Stomach (tissue), 9 donors: ENCODE data around the gene C9orf72. TPM values are rescaled to one million over a fixed set of nuclear protein-coding genes. Genes with fewer than 3 reads are reported as not detected.

Experiments used
- DNase-seq, 2 donors: peaks; one replicate each; pipeline versions ENCODE4 v3.0.0 to v3.0.0-alpha.2; 2013 to 2019
- H3K27ac ChIP-seq, 5 donors: fragments of 200-600 bp in 4 of 5; sonication (generic) in 4 of 5; one replicate each; pipeline ENCODE4 v1.5.1; 2013 to 2019; ENCODE audit warnings: mild to moderate bottlenecking in 1 of 5, moderate library complexity in 1 of 5
- H3K27me3 ChIP-seq, 3 donors: fragments of 200-600 bp; sonication (generic); one replicate each; pipeline ENCODE4 v1.5.1; 2017 to 2019; ENCODE audit warnings: mixed run types in 1 of 3
- H3K36me3 ChIP-seq, 4 donors: fragments of 200-600 bp; sonication (generic); 1 replicate in 3 of 4; 2 replicates in 1 of 4; pipeline ENCODE4 v1.5.1; 2016 to 2019
- H3K4me1 ChIP-seq, 4 donors: fragments of 200-600 bp; sonication (generic); one replicate each; pipeline ENCODE4 v1.5.1; 2016 to 2019
- H3K4me3 ChIP-seq, 4 donors: fragments of 200-600 bp; sonication (generic) in 3 of 4; one replicate each; pipeline ENCODE4 v1.5.1; 2016 to 2019; ENCODE audit warnings: mild to moderate bottlenecking in 1 of 4
- H3K9me3 ChIP-seq, 4 donors: fragments of 200-600 bp; sonication (generic); one replicate each; pipeline ENCODE4 v1.5.1; 2016 to 2019
- CTCF ChIP-seq, 7 experiments: fragments of 450-650 bp in 4 of 7; fragments of 200-600 bp in 3 of 7; sonication (generic) in 3 of 7; IDR thresholded peaks; one replicate each; pipeline ENCODE4 v1.5.1; 2016 to 2019; ENCODE audit warnings: antibody characterized with exemption in 7 of 7, control low read depth in 2 of 7, mild to moderate bottlenecking in 1 of 7
- EP300 ChIP-seq: sonication (generic); formaldehyde crosslinking; IDR thresholded peaks from one replicate; pipeline ENCODE4 v1.6.1; 2017; ENCODE audit warnings: antibody characterized with exemption
- POLR2A ChIP-seq, 4 donors: fragments of 450-650 bp; IDR thresholded peaks; one replicate each; pipeline ENCODE4 v1.6.1; 2016; ENCODE audit warnings: antibody characterized with exemption in 4 of 4, control low read depth in 2 of 4, mild to moderate bottlenecking in 1 of 4, moderate library complexity in 1 of 4
- POLR2AphosphoS5 ChIP-seq, 3 donors: sonication (generic); formaldehyde crosslinking; IDR thresholded peaks; one replicate each; pipeline ENCODE4 v1.6.1; 2016; ENCODE audit warnings: antibody characterized with exemption in 3 of 3
- WGBS, 5 donors: extraction: QIAGEN DNeasy Blood & Tissue Kit in 3 of 5; methylation state at CpG; one replicate each; pipeline versions ENCODE4 v1.1.5 to v1.1.7; 2013 to 2018; 5-methylcytosine and 5-hydroxymethylcytosine counted together
- intact Hi-C: fragments of 100-400 bp; cut with DNase I; formaldehyde crosslinking; loops from one replicate; pipeline ENCODE4 v1.15.1; 2023; ENCODE audit warnings: low total_unique reads
- polyA plus RNA-seq, 3 donors: library from polyadenylated mRNA; stranded (reverse); fragments of 200-250 nt; gene quantifications; one replicate each; pipeline ENCODE4 v1.2.3, GENCODE V29; 2013
- total RNA-seq, 5 donors: library from RNA; depleted of rRNA; stranded (reverse); fragments of >200 nt; gene quantifications; one replicate each; pipeline versions ENCODE4 v1.1.0 to v1.2.3, GENCODE V29; 2014 to 2016
- donor health status: healthy with polysubstance abuse.
- donor health status: Bipolar disorder and iron deficiency.
- donor health status: healthy.

The C9orf72 gene
- total and polyA plus RNA-seq, 8 donors: 2.6 to 69.9 (median 9.1) TPM

GRCh38 chr9:27581826-27582225, 8.5 kb upstream of the C9orf72 start:
- Histone ChIP-seq H3K4me1 (no peaks in the 10 kb centered on the region), H3K4me3 (no peak overlapping the region), H3K27me3 (no peaks in the 10 kb centered on the region), H3K9me3 (peaks cover 0 to 10% (median 7%) of the 10 kb centered on the region in 4 donors), H3K27ac (no peak overlapping the region), H3K36me3 (no peaks in the 10 kb centered on the region)
- TF ChIP-seq CTCF (IDR thresholded peaks at IDR 0.05): no peak
- no peak for TF ChIP-seq POLR2A (IDR thresholded peaks at IDR 0.05)
- intact Hi-C loops: no loop called here
- DNase-seq: no peak
- WGBS, 5 donors: 86 to 92% (median 89%) methylated on average over 1 of the region's 1 CpG

GRCh38 chr9:27573634-27574590, 631 bp upstream of the C9orf72 start:
- peak overlapping the region; percentile 73 to 80 (median 76) for H3K4me3 ChIP-seq
- H3K27ac ChIP-seq: peak overlapping the region; percentile 96 to 100 (median 99)
- H3K4me1 ChIP-seq: peaks cover 0 to 42% (median 28%) of the 10 kb centered on the region in 4 donors
- H3K36me3 ChIP-seq: no peaks in the 10 kb centered on the region
- intact Hi-C loops: no loop called here
- DNase-seq: peak; percentile 98 to 99
- H3K9me3 ChIP-seq: peaks cover 0 to 10% (median 7%) of the 10 kb centered on the region in 4 donors
- WGBS, 5 donors: 1 to 2% (median 2%) methylated on average over 35 of the region's 35 CpGs
- no peak for TF ChIP-seq CTCF (IDR thresholded peaks at IDR 0.05)
- TF ChIP-seq POLR2A (IDR thresholded peaks at IDR 0.05): peak in 2 of 4 donors; percentile 67 to 75
- peak; percentile 94 to 99 (median 99) for TF ChIP-seq POLR2AphosphoS5 (IDR thresholded peaks at IDR 0.05)
- TF ChIP-seq EP300: peak; percentile 88
- H3K27me3 ChIP-seq: no peaks in the 10 kb centered on the region

- WGBS, 5 donors: 1 to 4% (median 2%) methylated on average over 6 of the region's 6 CpGs
- H3K36me3 ChIP-seq: no peaks in the 10 kb centered on the region
- H3K4me3 ChIP-seq: peak overlapping the region; percentile 73 to 80 (median 76)
- peak overlapping the region; percentile 96 to 100 (median 99) for H3K27ac ChIP-seq
- H3K9me3 ChIP-seq: no peaks in the 10 kb centered on the region
- peak; percentile 57 to 78 for DNase-seq
- no peaks in the 10 kb centered on the region for H3K27me3 ChIP-seq
- intact Hi-C loops: no loop called here
- TF ChIP-seq POLR2A (IDR thresholded peaks at IDR 0.05) (peak in 1 of 4 donors; percentile 20), POLR2AphosphoS5 (IDR thresholded peaks at IDR 0.05) (peak in 2 of 3 donors; percentile 72 to 87), CTCF (IDR thresholded peaks at IDR 0.05) (no peak), EP300 (no peak)
- peaks cover 0 to 52% (median 28%) of the 10 kb centered on the region in 4 donors for H3K4me1 ChIP-seq
Observed at GRCh38 chr9:27572566-27572917, 739 bp downstream of the C9orf72 start.

GRCh38 chr9:27572061-27572460, 1.2 kb downstream of the C9orf72 start:
- Histone ChIP-seq H3K4me3 (peak overlapping the region; percentile 73 to 80 (median 76)), H3K9me3 (no peaks in the 10 kb centered on the region), H3K4me1 (peaks cover 0 to 52% (median 28%) of the 10 kb centered on the region in 4 donors), H3K36me3 (peaks cover 0 to 2% (median 0%) of the 10 kb centered on the region in 4 donors), H3K27me3 (no peaks in the 10 kb centered on the region), H3K27ac (peak overlapping the region in 4 of 5 donors; percentile 96 to 100 (median 100))
- 23 to 40% (median 31%) methylated on average over 3 of the region's 3 CpGs for WGBS, 5 donors
- intact Hi-C loops: no loop called here
- TF ChIP-seq POLR2AphosphoS5 (IDR thresholded peaks at IDR 0.05) (no peak), EP300 (no peak), CTCF (IDR thresholded peaks at IDR 0.05) (no peak), POLR2A (IDR thresholded peaks at IDR 0.05) (no peak)
- DNase-seq: peak in 1 of 2 donors; percentile 55
